PFSK-1 (cell line): ENCODE results near the gene PRICKLE4.

Experiments
- FOXP2 ChIP-seq: optimal IDR thresholded peaks from 2 replicates; pipeline ENCODE3; 2011; ENCODE audit warnings: borderline replicate concordance, control low read depth, inconsistent platforms; ENCODE audit not compliant: insufficient read depth; ENCODE audit errors: extremely low read length, extremely low read depth
- POLR2AphosphoS5 ChIP-seq: IDR thresholded peaks from 2 replicates; pipeline ENCODE4 v1.6.1; 2012; ENCODE audit warnings: low read depth, mild to moderate bottlenecking, control low read depth, low read length, moderate library complexity
- REST ChIP-seq, 2 experiments: IDR thresholded peaks; 2 replicates each; pipeline versions ENCODE4 v1.6.1 to v1.8.0; 2011 to 2012; ENCODE audit warnings: low read depth in 2 of 2, low read length in 2 of 2, control low read depth in 1 of 2, inconsistent platforms in 1 of 2, mild to moderate bottlenecking in 1 of 2, moderate library complexity in 1 of 2; ENCODE audit not compliant: insufficient read depth in 1 of 2
- SIN3A ChIP-seq: IDR thresholded peaks from 2 replicates; pipeline ENCODE4 v1.6.1; 2012; ENCODE audit warnings: mild to moderate bottlenecking, low read length, moderate library complexity, borderline replicate concordance; ENCODE audit not compliant: insufficient read depth
- TAF1 ChIP-seq: IDR thresholded peaks from 2 replicates; pipeline ENCODE4 v1.6.1; 2012; ENCODE audit warnings: low read length, control low read depth, borderline replicate concordance; ENCODE audit not compliant: insufficient read depth

PRICKLE4 gene

GRCh38 chr6:41733707-41734665 is 46.6 kb upstream of the PRICKLE4 start:
- no peak for TF ChIP-seq REST (IDR thresholded peaks at IDR 0.05; ENCODE audit: insufficient read depth in 1 of 2, low read depth in 2 of 2, low read length in 2 of 2)
- TF ChIP-seq TAF1: no peak
- no peak for TF ChIP-seq POLR2AphosphoS5
- no peak for TF ChIP-seq SIN3A
- no peak for TF ChIP-seq FOXP2

- TF ChIP-seq FOXP2 (no peak), SIN3A (0 out of 2 replicates have a peak, but pooled peaks have one; percentile 18)
These were observed 45.7 kb upstream of the PRICKLE4 start for GRCh38 chr6:41734666-41735426.

GRCh38 chr6:41735427-41736185 is 45.0 kb upstream of the PRICKLE4 start, which contains the start of gene TFEB:
TFEB (minus strand) TSS chr6:41735608; CDS start chr6:41691213, 44,395 bp downstream.
- TF ChIP-seq POLR2AphosphoS5 (no peak), FOXP2 (peak; percentile 90), SIN3A (peak; percentile 43; the same call in 1 of the 2 replicates), REST (IDR thresholded peaks at IDR 0.05; ENCODE audit: insufficient read depth in 1 of 2, low read depth in 2 of 2, low read length in 2 of 2) (no peak)

- no peak for TF ChIP-seq REST (IDR thresholded peaks at IDR 0.05; ENCODE audit: insufficient read depth in 1 of 2, low read depth in 2 of 2, low read length in 2 of 2)
- TF ChIP-seq TAF1: no peak
- TF ChIP-seq POLR2AphosphoS5: no peak
- TF ChIP-seq SIN3A: no peak
- TF ChIP-seq FOXP2: no peak
These were observed 44.3 kb upstream of the PRICKLE4 start for GRCh38 chr6:41736186-41736733.
